ENCODE results near the gene CEBPG. TPM values are rescaled to one million over a fixed set of nuclear protein-coding genes. Genes with fewer than 3 reads are reported as not detected.

The CEBPG gene
- total RNA-seq, 1 experiment from 2014 or later: 39.5 TPM

- CTCF ChIA-PET: no interaction called here
- peaks cover 35% of the 10 kb centered on the region for H3K36me3 Mint-ChIP-seq (ENCODE audit: insufficient read depth, unreplicated experiment)
- intact Hi-C loops (cut with micrococcal nuclease; ENCODE audit: unreplicated experiment): no loop called here
- H3K9me3 Mint-ChIP-seq (ENCODE audit: low read depth, unreplicated experiment): no peaks in the 10 kb centered on the region
- H3K4me3 Mint-ChIP-seq (ENCODE audit: low read depth, unreplicated experiment): no peak overlapping the region
- no peak for DNase-seq
- H3K27me3 Mint-ChIP-seq (ENCODE audit: unreplicated experiment): no peaks in the 10 kb centered on the region
- no TSS peak for BruUV-seq (replicated peaks)
- no peak for TF ChIP-seq CTCF (IDR thresholded peaks at IDR 0.05; ENCODE audit: unreplicated experiment)
- no peak overlapping the region for H3K27ac Mint-ChIP-seq (ENCODE audit: unreplicated experiment)
- no peaks in the 10 kb centered on the region for H3K4me1 Mint-ChIP-seq (ENCODE audit: low read depth, unreplicated experiment)
These were observed 17.6 kb downstream of the CEBPG start for GRCh38 chr19:33390908-33391630.

GRCh38 chr19:33391631-33392249 lies 18.2 kb downstream of the CEBPG start:
- Mint-ChIP-seq H3K4me3 (ENCODE audit: low read depth, unreplicated experiment) (no peak overlapping the region), H3K4me1 (ENCODE audit: low read depth, unreplicated experiment) (no peaks in the 10 kb centered on the region), H3K27ac (ENCODE audit: unreplicated experiment) (no peak overlapping the region), H3K27me3 (ENCODE audit: unreplicated experiment) (no peaks in the 10 kb centered on the region), H3K9me3 (ENCODE audit: low read depth, unreplicated experiment) (no peaks in the 10 kb centered on the region), H3K36me3 (ENCODE audit: insufficient read depth, unreplicated experiment) (peaks cover 30% of the 10 kb centered on the region)
- CTCF ChIA-PET: interaction anchor here (0.8 to 1.1 kb wide), 2 partner anchors 22 to 149 kb away, joined by 3 to 4 read pairs; no protein-coding TSS in a partner anchor
- no peak for TF ChIP-seq CTCF (IDR thresholded peaks at IDR 0.05; ENCODE audit: unreplicated experiment)
- BruUV-seq (replicated peaks): no TSS peak
- intact Hi-C loops (cut with micrococcal nuclease; ENCODE audit: unreplicated experiment): no loop called here
- DNase-seq: no peak

- intact Hi-C loops (cut with micrococcal nuclease; ENCODE audit: unreplicated experiment): no loop called here
- no peak overlapping the region for H3K27ac Mint-ChIP-seq (ENCODE audit: unreplicated experiment)
- no peaks in the 10 kb centered on the region for H3K9me3 Mint-ChIP-seq (ENCODE audit: low read depth, unreplicated experiment)
- TF ChIP-seq CTCF (IDR thresholded peaks at IDR 0.05; ENCODE audit: unreplicated experiment): no peak
- CTCF ChIA-PET: interaction anchor here (0.8 to 1.1 kb wide), 2 partner anchors 23 to 149 kb away, joined by 3 to 4 read pairs; no protein-coding TSS in a partner anchor
- DNase-seq: no peak
- BruUV-seq (replicated peaks): no TSS peak
- H3K36me3 Mint-ChIP-seq (ENCODE audit: insufficient read depth, unreplicated experiment): peaks cover 21% of the 10 kb centered on the region
- no peaks in the 10 kb centered on the region for H3K27me3 Mint-ChIP-seq (ENCODE audit: unreplicated experiment)
- H3K4me3 Mint-ChIP-seq (ENCODE audit: low read depth, unreplicated experiment): no peak overlapping the region
- H3K4me1 Mint-ChIP-seq (ENCODE audit: low read depth, unreplicated experiment): no peaks in the 10 kb centered on the region
These were observed 19.1 kb downstream of the CEBPG start for GRCh38 chr19:33392341-33393285.

- no peak overlapping the region for H3K4me3 Mint-ChIP-seq (ENCODE audit: low read depth, unreplicated experiment)
- intact Hi-C loops (cut with micrococcal nuclease; ENCODE audit: unreplicated experiment): no loop called here
- CTCF ChIA-PET: no interaction called here
- H3K27me3 Mint-ChIP-seq (ENCODE audit: unreplicated experiment): no peaks in the 10 kb centered on the region
- H3K36me3 Mint-ChIP-seq (ENCODE audit: insufficient read depth, unreplicated experiment): peaks cover 19% of the 10 kb centered on the region
- DNase-seq: no peak
- BruUV-seq (replicated peaks): no TSS peak
- TF ChIP-seq CTCF (IDR thresholded peaks at IDR 0.05; ENCODE audit: unreplicated experiment): no peak
- no peak overlapping the region for H3K27ac Mint-ChIP-seq (ENCODE audit: unreplicated experiment)
- H3K9me3 Mint-ChIP-seq (ENCODE audit: low read depth, unreplicated experiment): no peaks in the 10 kb centered on the region
- H3K4me1 Mint-ChIP-seq (ENCODE audit: low read depth, unreplicated experiment): no peaks in the 10 kb centered on the region
These were observed 19.9 kb downstream of the CEBPG start for GRCh38 chr19:33393286-33394005.

All from Calu3 (cell line).